PFSK-1 (cell line): ENCODE results near the gene TCF20.

ENCODE experiments used
- REST ChIP-seq, 2 experiments: IDR thresholded peaks; 2 replicates each; pipeline versions ENCODE4 v1.6.1 to v1.8.0; 2011 to 2012; ENCODE audit warnings: low read depth in 2 of 2, low read length in 2 of 2, control low read depth in 1 of 2, inconsistent platforms in 1 of 2, mild to moderate bottlenecking in 1 of 2, moderate library complexity in 1 of 2; ENCODE audit not compliant: insufficient read depth in 1 of 2
- TAF1 ChIP-seq: IDR thresholded peaks from 2 replicates; pipeline ENCODE4 v1.6.1; 2012; ENCODE audit warnings: low read length, control low read depth, borderline replicate concordance; ENCODE audit not compliant: insufficient read depth

- no peak for TF ChIP-seq TAF1
- TF ChIP-seq REST (IDR thresholded peaks at IDR 0.05; ENCODE audit: insufficient read depth in 1 of 2, low read depth in 2 of 2, low read length in 2 of 2), result no peak
These were observed 33.2 kb upstream of the TCF20 start for GRCh38 chr22:42303396-42304323.
